Right atrium auricular region (tissue), 2 donors: ENCODE data around the gene MMP23B. TPM values are rescaled to one million over a fixed set of nuclear protein-coding genes. Genes with fewer than 3 reads are reported as not detected.

Experiments
- DNase-seq: peaks from one replicate; pipeline ENCODE4 v3.0.0-alpha.2; 2019; ENCODE audit warnings: low spot score
- H3K27ac ChIP-seq, 2 donors: fragments of 200-600 bp; sonication (generic); 1 replicate in 1 of 2; 2 replicates in 1 of 2; pipeline ENCODE4 v1.5.1; 2016 to 2019
- H3K27me3 ChIP-seq, 2 donors: fragments of 200-600 bp; sonication (generic); one replicate each; pipeline versions ENCODE4 v1.5.1 to v1.6.0; 2017 to 2019
- H3K36me3 ChIP-seq: fragments of 200-600 bp; sonication (generic); one replicate; pipeline ENCODE4 v1.5.1; 2016
- H3K4me1 ChIP-seq, 2 donors: fragments of 200-600 bp; sonication (generic); one replicate each; pipeline versions ENCODE4 v1.5.1 to v1.6.0; 2017 to 2019
- H3K4me3 ChIP-seq, 2 donors: fragments of 200-600 bp; sonication (generic); 1 replicate in 1 of 2; 2 replicates in 1 of 2; pipeline ENCODE4 v1.5.1; 2017 to 2019; ENCODE audit warnings: mild to moderate bottlenecking in 1 of 2, moderate library complexity in 1 of 2
- H3K9me3 ChIP-seq, 2 donors: fragments of 200-600 bp; sonication (generic); one replicate each; pipeline ENCODE4 v1.5.1; 2019
- CTCF ChIP-seq, 2 donors: fragments of 200-600 bp; sonication (generic); IDR thresholded peaks; one replicate each; pipeline ENCODE4 v1.5.1; 2019; ENCODE audit warnings: antibody characterized with exemption in 2 of 2
- total RNA-seq, 2 donors: library from RNA; depleted of rRNA; stranded (reverse); fragments of >200 nt; gene quantifications; one replicate each; pipeline ENCODE4 v1.1.0, GENCODE V29; 2016

Gene MMP23B
- total RNA-seq, 2 donors from 2014 or later: 17.5 to 26.9 TPM

- no peak for DNase-seq
- H3K4me1 ChIP-seq: peaks cover 0 to 50% of the 10 kb centered on the region in 2 donors
Measured at GRCh38 chr1:1621173-1622009, 10.6 kb upstream of the MMP23B start.

GRCh38 chr1:1622010-1622787 is 9.8 kb upstream of the MMP23B start:
- Histone ChIP-seq H3K27ac (no peak overlapping the region), H3K9me3 (no peaks in the 10 kb centered on the region), H3K27me3 (no peaks in the 10 kb centered on the region), H3K4me3 (no peak overlapping the region), H3K4me1 (peaks cover 0 to 42% of the 10 kb centered on the region in 2 donors), H3K36me3 (no peaks in the 10 kb centered on the region)
- no peak for DNase-seq
- TF ChIP-seq CTCF (IDR thresholded peaks at IDR 0.05): no peak

More at GRCh38 chr1:1621173-1622009, 10.6 kb upstream of the MMP23B start:
- no peak for TF ChIP-seq CTCF (IDR thresholded peaks at IDR 0.05)
- Histone ChIP-seq H3K27me3 (no peaks in the 10 kb centered on the region), H3K9me3 (no peaks in the 10 kb centered on the region), H3K4me3 (no peak overlapping the region), H3K27ac (no peak overlapping the region), H3K36me3 (no peaks in the 10 kb centered on the region)

- H3K27ac ChIP-seq: no peak overlapping the region
- no peaks in the 10 kb centered on the region for H3K27me3 ChIP-seq
- TF ChIP-seq CTCF (IDR thresholded peaks at IDR 0.05): no peak
- no peak overlapping the region for H3K4me3 ChIP-seq
- H3K36me3 ChIP-seq: peaks cover 3% of the 10 kb centered on the region
- H3K4me1 ChIP-seq: peaks cover 0 to 40% of the 10 kb centered on the region in 2 donors
- DNase-seq: no peak
- H3K9me3 ChIP-seq: no peaks in the 10 kb centered on the region
Measured at GRCh38 chr1:1622788-1623094, 9.2 kb upstream of the MMP23B start.

GRCh38 chr1:1623181-1623630 is 8.8 kb upstream of the MMP23B start:
- DNase-seq: no peak
- Histone ChIP-seq H3K4me1 (peaks cover 0 to 40% of the 10 kb centered on the region in 2 donors), H3K27ac (no peak overlapping the region), H3K9me3 (no peaks in the 10 kb centered on the region), H3K4me3 (no peak overlapping the region), H3K27me3 (no peaks in the 10 kb centered on the region), H3K36me3 (peaks cover 8% of the 10 kb centered on the region)
- TF ChIP-seq CTCF (IDR thresholded peaks at IDR 0.05): no peak

GRCh38 chr1:1623631-1624442 is 8.1 kb upstream of the MMP23B start:
- H3K27ac ChIP-seq: no peak overlapping the region
- H3K4me1 ChIP-seq: peaks cover 0 to 40% of the 10 kb centered on the region in 2 donors
- peaks cover 13% of the 10 kb centered on the region for H3K36me3 ChIP-seq

More at GRCh38 chr1:1623631-1624442, 8.1 kb upstream of the MMP23B start:
- no peak overlapping the region for H3K4me3 ChIP-seq
- no peaks in the 10 kb centered on the region for H3K9me3 ChIP-seq
- no peak for TF ChIP-seq CTCF (IDR thresholded peaks at IDR 0.05)
- DNase-seq: no peak
- H3K27me3 ChIP-seq: no peaks in the 10 kb centered on the region
